OCI-LY1 (cell line): Measurements from ENCODE around the gene GNB3.

Source experiments
- H2AFZ ChIP-seq: fragments of 200-600 bp; sonication (generic), shearing (Covaris generic); 2 replicates; pipeline ENCODE4 v1.6.0; 2014; ENCODE audit warnings: antibody characterized with exemption, mild to moderate bottlenecking, low read length
- H3F3A ChIP-seq: fragments of 200-600 bp; sonication (generic), shearing (Covaris generic); 2 replicates; pipeline ENCODE4 v1.6.0; 2014; ENCODE audit warnings: mild to moderate bottlenecking, antibody characterized with exemption, low read length, moderate library complexity; ENCODE audit not compliant: insufficient read depth
- H3K27ac ChIP-seq: fragments of 200-600 bp; sonication (generic); 2 replicates; pipeline ENCODE4 v1.5.1; 2014; ENCODE audit warnings: low read length, mixed run types, mild to moderate bottlenecking, low read depth; ENCODE audit not compliant: poor library complexity, severe bottlenecking
- H3K27me3 ChIP-seq: fragments of 200-600 bp; sonication (generic); 2 replicates; pipeline ENCODE4 v1.6.0; 2014; ENCODE audit warnings: antibody characterized with exemption, mild to moderate bottlenecking, low read length, moderate library complexity; ENCODE audit not compliant: insufficient read depth
- H3K36me3 ChIP-seq: fragments of 200-600 bp; sonication (generic); 2 replicates; pipeline ENCODE4 v1.6.1; 2014; ENCODE audit warnings: mild to moderate bottlenecking, antibody characterized with exemption, low read length, moderate library complexity, mixed read lengths; ENCODE audit not compliant: insufficient read depth
- H3K4me1 ChIP-seq: fragments of 200-600 bp; sonication (generic); 2 replicates; pipeline ENCODE4 v1.5.1; 2014; ENCODE audit warnings: mild to moderate bottlenecking, low read length, moderate library complexity; ENCODE audit not compliant: insufficient read depth, severe bottlenecking
- H3K4me2 ChIP-seq: fragments of 200-600 bp; sonication (generic), shearing (Covaris generic); 2 replicates; pipeline ENCODE4 v1.6.1; 2014; ENCODE audit warnings: low read length
- H3K4me3 ChIP-seq: fragments of 200-600 bp; sonication (generic); 2 replicates; pipeline ENCODE4 v1.5.1; 2014; ENCODE audit warnings: low read length, low read depth, mild to moderate bottlenecking, mixed read lengths; ENCODE audit not compliant: poor library complexity, severe bottlenecking
- H3K79me2 ChIP-seq: fragments of 200-600 bp; shearing (Covaris generic); 2 replicates; pipeline ENCODE4 v1.6.1; 2016; ENCODE audit warnings: mixed run types, low read length, mixed read lengths; ENCODE audit not compliant: insufficient read depth
- H3K9ac ChIP-seq: fragments of 200-600 bp; sonication (generic), shearing (Covaris generic); 2 replicates; pipeline ENCODE4 v1.6.1; 2014; ENCODE audit warnings: mild to moderate bottlenecking, low read length, mixed read lengths
- H3K9me2 ChIP-seq: fragments of 200-600 bp; sonication (generic), shearing (Covaris generic); 2 replicates; pipeline ENCODE4 v1.6.1; 2014; ENCODE audit warnings: low read depth, mild to moderate bottlenecking, low read length, mixed read lengths
- H3K9me3 ChIP-seq: fragments of 200-600 bp; shearing (Covaris generic); 2 replicates; pipeline ENCODE4 v1.6.1; 2014; ENCODE audit warnings: low read length, mixed read lengths
- H4K20me1 ChIP-seq: fragments of 200-600 bp; sonication (generic), shearing (Covaris generic); 2 replicates; pipeline ENCODE4 v1.6.0; 2016; ENCODE audit warnings: mild to moderate bottlenecking, low read length; ENCODE audit not compliant: insufficient read depth
- EZH2 ChIP-seq: fragments of 200-600 bp; sonication (generic), shearing (Covaris generic); IDR thresholded peaks from 2 replicates; pipeline ENCODE4 v1.8.0; 2017; ENCODE audit warnings: borderline replicate concordance, mixed run types, mild to moderate bottlenecking, antibody characterized with exemption, low read length, moderate library complexity, mixed read lengths
- TF ChIP-seq, protein P1 (sequence below): fragments of 200-600 bp; sonication (generic), shearing (Covaris generic); IDR thresholded peaks from 2 replicates; pipeline ENCODE4 v1.5.1; 2017; ENCODE audit warnings: mild to moderate bottlenecking, antibody characterized with exemption, low read length, moderate library complexity, mixed read lengths

Gene GNB3

DNA sequence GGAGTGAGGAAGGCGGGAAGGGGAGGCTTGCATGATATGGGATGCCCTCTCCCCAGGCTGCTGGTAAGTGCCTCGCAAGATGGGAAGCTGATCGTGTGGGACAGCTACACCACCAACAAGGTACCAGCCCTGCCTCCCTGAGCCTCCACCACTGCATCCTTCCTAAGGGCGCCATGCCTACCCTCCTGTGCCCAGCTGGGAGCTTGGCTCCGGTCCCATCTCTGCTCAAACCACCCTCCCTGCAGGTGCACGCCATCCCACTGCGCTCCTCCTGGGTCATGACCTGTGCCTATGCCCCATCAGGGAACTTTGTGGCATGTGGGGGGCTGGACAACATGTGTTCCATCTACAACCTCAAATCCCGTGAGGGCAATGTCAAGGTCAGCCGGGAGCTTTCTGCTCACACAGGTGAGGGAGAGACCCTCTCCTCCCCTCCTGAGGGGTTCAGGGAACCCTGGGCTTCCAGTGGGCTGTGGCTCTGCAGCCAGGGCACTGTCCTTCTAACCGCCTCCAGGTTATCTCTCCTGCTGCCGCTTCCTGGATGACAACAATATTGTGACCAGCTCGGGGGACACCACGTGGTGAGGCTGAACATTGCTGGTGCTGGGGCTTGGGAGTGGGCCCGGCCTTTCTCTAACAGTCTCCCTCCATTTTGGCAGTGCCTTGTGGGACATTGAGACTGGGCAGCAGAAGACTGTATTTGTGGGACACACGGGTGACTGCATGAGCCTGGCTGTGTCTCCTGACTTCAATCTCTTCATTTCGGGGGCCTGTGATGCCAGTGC is 2.6 kb downstream of the GNB3 start:
- TF ChIP-seq EZH2 = no peak
- TF ChIP-seq, protein P1, sequence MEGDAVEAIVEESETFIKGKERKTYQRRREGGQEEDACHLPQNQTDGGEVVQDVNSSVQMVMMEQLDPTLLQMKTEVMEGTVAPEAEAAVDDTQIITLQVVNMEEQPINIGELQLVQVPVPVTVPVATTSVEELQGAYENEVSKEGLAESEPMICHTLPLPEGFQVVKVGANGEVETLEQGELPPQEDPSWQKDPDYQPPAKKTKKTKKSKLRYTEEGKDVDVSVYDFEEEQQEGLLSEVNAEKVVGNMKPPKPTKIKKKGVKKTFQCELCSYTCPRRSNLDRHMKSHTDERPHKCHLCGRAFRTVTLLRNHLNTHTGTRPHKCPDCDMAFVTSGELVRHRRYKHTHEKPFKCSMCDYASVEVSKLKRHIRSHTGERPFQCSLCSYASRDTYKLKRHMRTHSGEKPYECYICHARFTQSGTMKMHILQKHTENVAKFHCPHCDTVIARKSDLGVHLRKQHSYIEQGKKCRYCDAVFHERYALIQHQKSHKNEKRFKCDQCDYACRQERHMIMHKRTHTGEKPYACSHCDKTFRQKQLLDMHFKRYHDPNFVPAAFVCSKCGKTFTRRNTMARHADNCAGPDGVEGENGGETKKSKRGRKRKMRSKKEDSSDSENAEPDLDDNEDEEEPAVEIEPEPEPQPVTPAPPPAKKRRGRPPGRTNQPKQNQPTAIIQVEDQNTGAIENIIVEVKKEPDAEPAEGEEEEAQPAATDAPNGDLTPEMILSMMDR = peak; percentile 38; the same call in 1 of the 2 replicates
- H4K20me1 ChIP-seq = no peaks in the 10 kb centered on the region
- peak overlapping the region; percentile 42; the same call in 1 of the 2 replicates for H3K4me2 ChIP-seq
- H3K79me2 ChIP-seq = no peaks in the 10 kb centered on the region
- peaks cover 25% of the 10 kb centered on the region; the same call in 1 of the 2 replicates for H3K36me3 ChIP-seq
- no peaks in the 10 kb centered on the region for H3K9me2 ChIP-seq
- H3K4me3 ChIP-seq = peak overlapping the region; percentile 8
- no peaks in the 10 kb centered on the region for H3K27me3 ChIP-seq
- peaks cover 41% of the 10 kb centered on the region for H3K4me1 ChIP-seq
- H3K27ac ChIP-seq = no peak overlapping the region
- peak overlapping the region; percentile 13; the same call in 1 of the 2 replicates for H3K9ac ChIP-seq
- no peaks in the 10 kb centered on the region for H3K9me3 ChIP-seq
- H3F3A ChIP-seq = 0 out of 2 replicates have a peak, but pooled peaks cover 3% of the 10 kb centered on the region
- no peak overlapping the region for H2AFZ ChIP-seq

- H3F3A ChIP-seq = 0 out of 2 replicates have a peak, but pooled peaks cover 3% of the 10 kb centered on the region
- no peak overlapping the region for H2AFZ ChIP-seq
- peaks cover 3% of the 10 kb centered on the region; the same call in 1 of the 2 replicates for H3K79me2 ChIP-seq
- peaks cover 44% of the 10 kb centered on the region for H3K4me1 ChIP-seq
- H4K20me1 ChIP-seq = no peaks in the 10 kb centered on the region
- peaks cover 43% of the 10 kb centered on the region for H3K36me3 ChIP-seq
- TF ChIP-seq, protein P1 = no peak
- TF ChIP-seq EZH2 = no peak
- H3K9me3 ChIP-seq = no peaks in the 10 kb centered on the region
- H3K9ac ChIP-seq = no peak overlapping the region
- H3K27me3 ChIP-seq = no peaks in the 10 kb centered on the region
- H3K4me3 ChIP-seq = no peak overlapping the region
- no peak overlapping the region for H3K27ac ChIP-seq
- H3K9me2 ChIP-seq = no peaks in the 10 kb centered on the region
- H3K4me2 ChIP-seq = no peak overlapping the region
Measured at GRCh38 chr12:6845395-6845794, 4.7 kb downstream of the GNB3 start.

DNA sequence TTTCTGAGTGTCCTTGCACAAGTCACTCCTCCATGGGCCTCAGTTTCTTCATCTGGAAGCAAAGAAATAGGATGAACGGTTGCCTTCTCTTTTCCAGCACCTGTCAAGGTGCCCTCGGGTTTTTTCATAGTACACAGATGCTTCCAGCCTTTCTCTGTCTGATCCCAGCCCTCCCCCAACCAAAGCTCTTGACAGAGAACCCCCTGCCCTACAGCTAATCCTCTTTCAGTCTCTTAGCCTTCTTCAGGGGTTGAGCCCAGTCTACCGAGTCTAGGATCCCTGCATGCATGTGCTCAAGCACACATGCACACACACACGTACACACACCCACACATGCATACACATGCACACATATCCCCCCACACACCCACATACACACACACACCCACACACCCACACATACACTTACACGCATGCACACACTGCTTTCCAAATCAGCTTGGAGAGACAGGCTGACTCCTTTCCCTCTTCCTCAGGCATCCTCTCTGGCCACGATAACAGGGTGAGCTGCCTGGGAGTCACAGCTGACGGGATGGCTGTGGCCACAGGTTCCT is 5.7 kb downstream of the GNB3 start:
- Histone ChIP-seq H3K79me2 (peaks cover 8% of the 10 kb centered on the region), H3K36me3 (peaks cover 43% of the 10 kb centered on the region), H3K9ac (no peak overlapping the region), H2AFZ (no peak overlapping the region), H4K20me1 (no peaks in the 10 kb centered on the region), H3K4me1 (peaks cover 39% of the 10 kb centered on the region), H3K27me3 (no peaks in the 10 kb centered on the region), H3K27ac (no peak overlapping the region), H3K9me3 (no peaks in the 10 kb centered on the region), H3K4me3 (no peak overlapping the region), H3F3A (0 out of 2 replicates have a peak, but pooled peaks cover 3% of the 10 kb centered on the region), H3K9me2 (no peaks in the 10 kb centered on the region), H3K4me2 (no peak overlapping the region)
- no peak for TF ChIP-seq EZH2
- TF ChIP-seq, protein P1 = no peak
